Glutamatergic neuron (in vitro differentiated cells): ENCODE measurements around the gene C20orf96. TPM values are rescaled to one million over a fixed set of nuclear protein-coding genes. Genes with fewer than 3 reads are reported as not detected.
"Not testable (repeated sequence)": the region's sequence is repeated elsewhere in the genome, so short reads cannot be mapped to it uniquely, and the experiment has no call there.

Experiments used
- DNase-seq: peaks from one replicate; pipeline ENCODE4 v3.0.0; 2022
- H3K27ac Mint-ChIP-seq: one replicate; pipeline ENCODE4 v1.8.0; 2020; ENCODE audit warnings: mild to moderate bottlenecking, mixed read lengths, inconsistent platforms; ENCODE audit not compliant: unreplicated experiment
- H3K27me3 Mint-ChIP-seq: one replicate; pipeline ENCODE4 v1.8.0; 2020; ENCODE audit warnings: mild to moderate bottlenecking, moderate library complexity, mixed read lengths, inconsistent platforms; ENCODE audit not compliant: unreplicated experiment
- H3K36me3 Mint-ChIP-seq: one replicate; pipeline ENCODE4 v1.8.0; 2020; ENCODE audit warnings: mild to moderate bottlenecking, mixed read lengths, inconsistent platforms; ENCODE audit not compliant: unreplicated experiment
- H3K4me1 Mint-ChIP-seq: one replicate; pipeline ENCODE4 v1.8.0; 2020; ENCODE audit warnings: mild to moderate bottlenecking, low read depth, mixed read lengths, inconsistent platforms; ENCODE audit not compliant: unreplicated experiment
- H3K4me3 Mint-ChIP-seq: one replicate; pipeline ENCODE4 v1.8.0; 2020; ENCODE audit warnings: mild to moderate bottlenecking, mixed read lengths, inconsistent platforms; ENCODE audit not compliant: unreplicated experiment
- H3K9me3 Mint-ChIP-seq: one replicate; pipeline ENCODE4 v1.8.0; 2020; ENCODE audit warnings: mild to moderate bottlenecking, moderate library complexity, mixed read lengths, inconsistent platforms; ENCODE audit not compliant: unreplicated experiment
- total RNA-seq: library from RNA; stranded (reverse); fragmentation: NEBNext Ultra II Directional; extraction: Animal tissue kit (Norgen Biotek cat#: 25700); gene quantifications from one replicate; pipeline ENCODE4 v1.2.1, GENCODE V29; 2021; ENCODE audit not compliant: unreplicated experiment
- TF ChIP-seq, protein P1 (sequence below): fragments of 200-600 bp; sonication (generic); IDR thresholded peaks from one replicate; pipeline ENCODE4 v1.5.0; 2021; ENCODE audit not compliant: partially characterized antibody, unreplicated experiment

Gene C20orf96
- total RNA-seq, 1 donor from 2014 or later: 61.1 TPM

DNA sequence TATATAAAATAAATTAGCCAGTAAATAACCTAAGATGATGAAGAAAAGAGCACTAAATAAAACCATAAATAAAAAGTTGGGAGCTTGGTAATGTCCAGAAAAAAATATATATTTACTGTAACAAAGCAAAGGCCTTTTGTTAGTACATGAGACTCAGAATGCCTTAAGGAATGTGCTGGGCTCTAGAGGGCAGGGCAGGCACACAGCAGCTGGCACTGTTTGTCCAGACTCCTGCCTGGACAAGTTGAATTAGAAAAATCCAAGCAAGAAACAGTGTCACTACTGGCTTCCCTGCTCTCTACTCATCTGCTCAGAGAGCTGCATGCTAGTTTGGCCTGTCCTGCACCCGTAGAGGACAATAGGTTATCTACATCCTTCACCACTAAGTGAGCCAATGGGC is 54.7 kb downstream of the C20orf96 start:
- TF ChIP-seq, protein P1, sequence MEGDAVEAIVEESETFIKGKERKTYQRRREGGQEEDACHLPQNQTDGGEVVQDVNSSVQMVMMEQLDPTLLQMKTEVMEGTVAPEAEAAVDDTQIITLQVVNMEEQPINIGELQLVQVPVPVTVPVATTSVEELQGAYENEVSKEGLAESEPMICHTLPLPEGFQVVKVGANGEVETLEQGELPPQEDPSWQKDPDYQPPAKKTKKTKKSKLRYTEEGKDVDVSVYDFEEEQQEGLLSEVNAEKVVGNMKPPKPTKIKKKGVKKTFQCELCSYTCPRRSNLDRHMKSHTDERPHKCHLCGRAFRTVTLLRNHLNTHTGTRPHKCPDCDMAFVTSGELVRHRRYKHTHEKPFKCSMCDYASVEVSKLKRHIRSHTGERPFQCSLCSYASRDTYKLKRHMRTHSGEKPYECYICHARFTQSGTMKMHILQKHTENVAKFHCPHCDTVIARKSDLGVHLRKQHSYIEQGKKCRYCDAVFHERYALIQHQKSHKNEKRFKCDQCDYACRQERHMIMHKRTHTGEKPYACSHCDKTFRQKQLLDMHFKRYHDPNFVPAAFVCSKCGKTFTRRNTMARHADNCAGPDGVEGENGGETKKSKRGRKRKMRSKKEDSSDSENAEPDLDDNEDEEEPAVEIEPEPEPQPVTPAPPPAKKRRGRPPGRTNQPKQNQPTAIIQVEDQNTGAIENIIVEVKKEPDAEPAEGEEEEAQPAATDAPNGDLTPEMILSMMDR: no peak
- no peak for DNase-seq
- H3K27ac Mint-ChIP-seq: no peak overlapping the region
- H3K9me3 Mint-ChIP-seq: no peaks in the 10 kb centered on the region
- H3K4me3 Mint-ChIP-seq: no peak overlapping the region
- H3K27me3 Mint-ChIP-seq: peaks cover 7% of the 10 kb centered on the region
- H3K36me3 Mint-ChIP-seq: no peaks in the 10 kb centered on the region
- no peaks in the 10 kb centered on the region for H3K4me1 Mint-ChIP-seq

DNA sequence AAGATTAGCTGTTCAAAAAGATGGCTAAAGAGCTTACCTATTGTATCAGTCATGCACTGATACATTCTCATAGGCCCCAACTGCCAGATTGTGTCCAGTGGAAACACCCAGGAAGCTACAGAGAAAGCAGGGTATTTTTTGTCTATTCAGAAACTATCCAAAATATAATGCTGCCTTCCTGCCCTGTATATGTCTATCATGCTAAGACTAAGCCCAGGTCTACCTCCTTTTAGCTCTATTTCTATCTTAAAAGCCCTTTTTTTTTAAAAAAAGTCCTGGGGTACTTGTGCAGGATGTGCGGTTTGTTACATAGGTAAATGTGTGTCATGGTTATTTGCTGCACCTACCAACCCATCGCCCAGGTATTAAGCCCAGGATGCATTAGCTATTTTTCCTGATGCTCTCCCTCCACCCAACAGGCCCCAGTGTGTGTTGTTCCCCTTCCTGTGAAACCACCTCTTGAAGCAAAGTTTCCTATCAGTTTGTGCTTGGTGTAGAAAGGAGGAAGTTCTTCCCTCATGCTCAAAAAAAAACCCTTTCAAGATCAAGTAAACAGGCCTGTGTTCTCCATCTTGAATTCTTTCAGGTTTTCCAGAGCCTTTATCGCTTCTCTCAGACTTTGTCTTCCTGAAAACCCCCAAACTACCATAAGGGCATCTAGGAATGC is 63.0 kb downstream of the C20orf96 start:
- Mint-ChIP-seq H3K27ac (no peak overlapping the region), H3K4me3 (no peak overlapping the region), H3K27me3 (no peaks in the 10 kb centered on the region), H3K4me1 (no peaks in the 10 kb centered on the region), H3K36me3 (no peaks in the 10 kb centered on the region), H3K9me3 (no peaks in the 10 kb centered on the region)
- TF ChIP-seq, protein P1: no peak
- DNase-seq: no peak

DNA sequence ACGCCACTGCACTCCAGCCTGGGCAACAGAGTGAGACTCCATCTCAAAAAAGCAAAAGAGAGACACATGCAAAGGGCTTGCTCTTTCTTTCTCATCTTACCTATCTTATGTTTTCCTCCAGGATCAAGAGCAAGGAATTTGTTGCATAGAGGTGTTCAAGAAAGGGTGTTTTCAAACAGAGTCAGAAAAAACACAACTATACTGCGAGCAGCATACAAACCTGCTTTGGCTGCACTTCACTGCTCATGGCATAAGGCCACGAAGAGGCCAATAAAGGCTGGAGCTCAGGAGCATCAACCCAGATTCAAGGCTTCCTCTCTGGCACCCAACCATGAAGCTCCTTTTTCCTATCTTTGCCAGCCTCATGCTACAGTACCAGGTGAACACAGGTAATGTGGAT is 63.6 kb downstream of the C20orf96 start, which contains the start of gene DEFB129:
TSS of gene DEFB129 (plus strand) at position 301 of the 400 bp plus-strand sequence. CDS start at position 332, 31 bp downstream.
- Mint-ChIP-seq H3K27ac (no peak within 1 kb of the TSS), H3K4me3 (no peak within 1 kb of the TSS), H3K36me3 (no peaks in the 10 kb centered on the region), H3K9me3 (no peaks in the 10 kb centered on the region), H3K4me1 (no peaks in the 10 kb centered on the region), H3K27me3 (no peaks in the 10 kb centered on the region)
- TF ChIP-seq, protein P1: no peak
- DNase-seq: no peak

DNA sequence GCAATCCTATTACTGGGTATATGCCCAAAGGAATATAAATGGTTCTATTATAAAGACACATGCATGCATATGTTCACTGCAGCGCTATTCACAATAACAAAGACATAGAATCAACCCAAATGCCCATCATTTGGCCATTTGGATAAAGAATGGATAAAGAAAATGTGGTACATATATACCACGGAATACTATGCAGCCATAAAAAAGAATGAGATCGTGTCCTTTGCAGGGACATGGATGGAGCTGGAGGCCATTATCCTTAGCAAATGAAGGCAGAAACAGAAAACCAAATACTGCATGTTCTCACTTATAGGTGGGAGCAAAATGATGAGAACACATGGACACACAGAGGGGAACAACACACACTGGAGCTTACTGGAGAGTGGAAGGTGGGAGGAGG is 64.7 kb downstream of the C20orf96 start:
- not testable (repeated sequence) for H3K9me3 Mint-ChIP-seq, H3K36me3 Mint-ChIP-seq, H3K4me1 Mint-ChIP-seq, H3K27me3 Mint-ChIP-seq, H3K4me3 Mint-ChIP-seq, DNase-seq, H3K27ac Mint-ChIP-seq

DNA sequence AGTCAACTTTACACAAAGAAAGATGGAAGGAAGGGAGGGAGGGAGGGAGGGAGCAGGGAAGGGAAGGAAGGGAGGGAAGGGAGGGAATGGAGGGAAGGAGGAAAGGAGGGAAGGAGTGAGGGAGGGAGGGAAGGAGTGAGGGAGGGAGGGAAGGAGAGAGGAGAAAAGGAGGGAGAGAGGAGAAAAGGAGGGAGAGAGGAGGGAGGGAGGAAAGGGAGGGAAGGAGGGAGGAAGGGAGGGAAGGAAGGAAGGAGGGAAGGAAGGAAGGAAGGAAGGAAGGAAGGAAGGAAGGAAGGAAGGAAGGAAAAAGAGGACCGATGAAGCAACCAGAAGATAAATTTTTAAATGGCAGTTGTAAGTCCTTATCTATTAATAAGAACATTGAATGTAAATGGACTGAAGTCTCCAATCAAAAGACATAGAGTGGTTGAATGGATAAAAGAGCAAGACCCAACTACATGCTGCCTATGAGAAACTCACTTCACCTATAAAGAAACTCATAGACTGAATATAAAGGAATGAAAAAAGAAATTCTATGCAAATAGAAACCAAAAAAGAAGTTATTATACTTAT is 69.2 kb downstream of the C20orf96 start:
- TF ChIP-seq, protein P1: no peak
- Mint-ChIP-seq H3K4me1 (no peaks in the 10 kb centered on the region), H3K27ac (no peak overlapping the region), H3K9me3 (no peaks in the 10 kb centered on the region), H3K27me3 (peaks cover 5% of the 10 kb centered on the region), H3K36me3 (no peaks in the 10 kb centered on the region), H3K4me3 (no peak overlapping the region)
- DNase-seq: no peak

Other genes with a start within 250 kb of the C20orf96 start
- not detected for gene DEFB125, start 203.1 kb downstream of the C20orf96 start, total RNA-seq
- not detected for gene DEFB126, start 148.2 kb downstream of the C20orf96 start, total RNA-seq
- gene DEFB127, start 133.3 kb downstream of the C20orf96 start, total RNA-seq: not detected
- gene DEFB128, start 101.0 kb downstream of the C20orf96 start, total RNA-seq: not detected
- not detected for gene DEFB129, start 63.5 kb downstream of the C20orf96 start, total RNA-seq
- gene DEFB132, start 33.0 kb downstream of the C20orf96 start, total RNA-seq: not detected
- 15.3 TPM for gene ZCCHC3, start 6.8 kb upstream of the C20orf96 start, total RNA-seq
- gene SOX12, start 34.8 kb upstream of the C20orf96 start, total RNA-seq: 67.0 TPM
- 89.3 TPM for gene NRSN2, start 56.4 kb upstream of the C20orf96 start, total RNA-seq
- 29.3 TPM for gene TRIB3, start 90.0 kb upstream of the C20orf96 start, total RNA-seq
- 97.6 TPM for gene RBCK1, start 117.5 kb upstream of the C20orf96 start, total RNA-seq
- 39.6 TPM for gene TBC1D20, start 171.8 kb upstream of the C20orf96 start, total RNA-seq